Stimulated activated memory B cell treated with anti-CD40 and anti-IgM and Interleukin-4, amounts not matched to agents 10 μg/mL and 1 μg/mL and 100 μg/mL, for 72 hours (primary cell): ENCODE results near the gene MEX3D.

Experiments
- ATAC-seq: fragments of 150-1000 bp; cut with Tn5 transposase; 2 replicates; pipeline ENCODE4 v1.10.0; 2021
- H3K27ac Mint-ChIP-seq: one replicate; pipeline ENCODE4 v1.8.0; 2022; ENCODE audit warnings: mild to moderate bottlenecking, mixed read lengths
- H3K27me3 Mint-ChIP-seq: one replicate; pipeline ENCODE4 v1.8.0; 2022; ENCODE audit warnings: mixed read lengths
- H3K36me3 Mint-ChIP-seq: one replicate; pipeline ENCODE4 v1.8.0; 2022; ENCODE audit warnings: mixed read lengths
- H3K4me1 Mint-ChIP-seq: one replicate; pipeline ENCODE4 v1.8.0; 2022; ENCODE audit warnings: mixed read lengths
- H3K4me3 Mint-ChIP-seq: one replicate; pipeline ENCODE4 v1.8.0; 2022; ENCODE audit warnings: mild to moderate bottlenecking, moderate library complexity, mixed read lengths
- H3K9me3 Mint-ChIP-seq: one replicate; pipeline ENCODE4 v1.8.0; 2022; ENCODE audit warnings: mixed read lengths

MEX3D gene

GRCh38 chr19:1567116-1567847 lies 843 bp downstream of the MEX3D start:
- Mint-ChIP-seq H3K4me1 (peaks cover 21% of the 10 kb centered on the region), H3K27ac (no peak overlapping the region), H3K9me3 (no peaks in the 10 kb centered on the region)

GRCh38 chr19:1566392-1567115 lies 1.6 kb downstream of the MEX3D start:
- Mint-ChIP-seq H3K27ac (no peak overlapping the region), H3K27me3 (peaks cover 21% of the 10 kb centered on the region), H3K9me3 (no peaks in the 10 kb centered on the region), H3K4me3 (no peak overlapping the region), H3K4me1 (peaks cover 21% of the 10 kb centered on the region), H3K36me3 (no peaks in the 10 kb centered on the region)
- peak; percentile 6 for ATAC-seq

More at GRCh38 chr19:1567116-1567847, 843 bp downstream of the MEX3D start:
- ATAC-seq, result peak; percentile 28
- peaks cover 21% of the 10 kb centered on the region for H3K27me3 Mint-ChIP-seq
- H3K36me3 Mint-ChIP-seq, result no peaks in the 10 kb centered on the region
- peak overlapping the region; percentile 48 for H3K4me3 Mint-ChIP-seq

GRCh38 chr19:1563251-1563650 lies 4.9 kb downstream of the MEX3D start:
- H3K27me3 Mint-ChIP-seq, result no peaks in the 10 kb centered on the region
- no peaks in the 10 kb centered on the region for H3K4me1 Mint-ChIP-seq
- no peak for ATAC-seq
- no peak overlapping the region for H3K27ac Mint-ChIP-seq
- no peaks in the 10 kb centered on the region for H3K36me3 Mint-ChIP-seq
- no peaks in the 10 kb centered on the region for H3K9me3 Mint-ChIP-seq
- H3K4me3 Mint-ChIP-seq, result no peak overlapping the region

- Mint-ChIP-seq H3K4me3 (no peak overlapping the region), H3K27ac (no peak overlapping the region), H3K9me3 (no peaks in the 10 kb centered on the region), H3K4me1 (no peaks in the 10 kb centered on the region), H3K27me3 (no peaks in the 10 kb centered on the region), H3K36me3 (no peaks in the 10 kb centered on the region)
- no peak for ATAC-seq
Measured at GRCh38 chr19:1561236-1561842, 6.8 kb downstream of the MEX3D start.

- Mint-ChIP-seq H3K27ac (no peak overlapping the region), H3K27me3 (no peaks in the 10 kb centered on the region), H3K9me3 (no peaks in the 10 kb centered on the region), H3K4me3 (no peak overlapping the region), H3K36me3 (no peaks in the 10 kb centered on the region), H3K4me1 (no peaks in the 10 kb centered on the region)
- ATAC-seq, result no peak
Measured at GRCh38 chr19:1560286-1560882, 7.7 kb downstream of the MEX3D start.

GRCh38 chr19:1558552-1558951 lies 9.6 kb downstream of the MEX3D start:
- Mint-ChIP-seq H3K27me3 (no peaks in the 10 kb centered on the region), H3K36me3 (no peaks in the 10 kb centered on the region), H3K27ac (no peak overlapping the region), H3K4me3 (no peak overlapping the region), H3K9me3 (no peaks in the 10 kb centered on the region), H3K4me1 (no peaks in the 10 kb centered on the region)
- no peak for ATAC-seq

GRCh38 chr19:1556390-1557070 lies 11.6 kb downstream of the MEX3D start:
- Mint-ChIP-seq H3K4me3 (no peak overlapping the region), H3K9me3 (no peaks in the 10 kb centered on the region), H3K27ac (no peak overlapping the region), H3K4me1 (no peaks in the 10 kb centered on the region), H3K27me3 (peaks cover 12% of the 10 kb centered on the region), H3K36me3 (no peaks in the 10 kb centered on the region)
- peak; percentile 48 for ATAC-seq

- no peaks in the 10 kb centered on the region for H3K36me3 Mint-ChIP-seq
- H3K4me3 Mint-ChIP-seq, result no peak overlapping the region
- no peaks in the 10 kb centered on the region for H3K9me3 Mint-ChIP-seq
- no peaks in the 10 kb centered on the region for H3K4me1 Mint-ChIP-seq
- ATAC-seq, result peak; percentile 69
- H3K27me3 Mint-ChIP-seq, result peaks cover 13% of the 10 kb centered on the region
- no peak overlapping the region for H3K27ac Mint-ChIP-seq
Measured at GRCh38 chr19:1555487-1556389, 12.4 kb downstream of the MEX3D start.

- H3K4me3 Mint-ChIP-seq, result no peak overlapping the region
- no peaks in the 10 kb centered on the region for H3K36me3 Mint-ChIP-seq
- H3K27me3 Mint-ChIP-seq, result peaks cover 21% of the 10 kb centered on the region
- no peaks in the 10 kb centered on the region for H3K4me1 Mint-ChIP-seq
- no peak overlapping the region for H3K27ac Mint-ChIP-seq
- ATAC-seq, result no peak
- H3K9me3 Mint-ChIP-seq, result no peaks in the 10 kb centered on the region
Measured at GRCh38 chr19:1554968-1555367, 13.2 kb downstream of the MEX3D start.

GRCh38 chr19:1553415-1553814 lies 14.7 kb downstream of the MEX3D start:
- no peaks in the 10 kb centered on the region for H3K4me1 Mint-ChIP-seq
- no peak for ATAC-seq
- H3K4me3 Mint-ChIP-seq, result no peak overlapping the region
- H3K27ac Mint-ChIP-seq, result no peak overlapping the region
- H3K36me3 Mint-ChIP-seq, result no peaks in the 10 kb centered on the region
- H3K27me3 Mint-ChIP-seq, result peaks cover 31% of the 10 kb centered on the region
- peaks cover 3% of the 10 kb centered on the region for H3K9me3 Mint-ChIP-seq

- no peaks in the 10 kb centered on the region for H3K36me3 Mint-ChIP-seq
- H3K4me1 Mint-ChIP-seq, result peaks cover 2% of the 10 kb centered on the region
- no peak for ATAC-seq
- no peak overlapping the region for H3K27ac Mint-ChIP-seq
- H3K4me3 Mint-ChIP-seq, result no peak overlapping the region
- peaks cover 3% of the 10 kb centered on the region for H3K9me3 Mint-ChIP-seq
- H3K27me3 Mint-ChIP-seq, result peaks cover 34% of the 10 kb centered on the region
Measured at GRCh38 chr19:1551068-1552040, 16.8 kb downstream of the MEX3D start.

- peaks cover 41% of the 10 kb centered on the region for H3K27me3 Mint-ChIP-seq
- H3K27ac Mint-ChIP-seq, result no peak overlapping the region
- no peak for ATAC-seq
- H3K36me3 Mint-ChIP-seq, result no peaks in the 10 kb centered on the region
- H3K4me3 Mint-ChIP-seq, result no peak overlapping the region
- peaks cover 3% of the 10 kb centered on the region for H3K9me3 Mint-ChIP-seq
- peaks cover 7% of the 10 kb centered on the region for H3K4me1 Mint-ChIP-seq
Measured at GRCh38 chr19:1549332-1549945, 18.7 kb downstream of the MEX3D start.

GRCh38 chr19:1540365-1540925 lies 27.7 kb downstream of the MEX3D start:
- no peaks in the 10 kb centered on the region for H3K9me3 Mint-ChIP-seq
- no peak overlapping the region for H3K27ac Mint-ChIP-seq
- no peaks in the 10 kb centered on the region for H3K4me1 Mint-ChIP-seq
- no peak for ATAC-seq
- H3K27me3 Mint-ChIP-seq, result peaks cover 31% of the 10 kb centered on the region
- no peak overlapping the region for H3K4me3 Mint-ChIP-seq
- no peaks in the 10 kb centered on the region for H3K36me3 Mint-ChIP-seq
